ENCODE measurements around the gene WIPF1. TPM values are rescaled to one million over a fixed set of nuclear protein-coding genes. Genes with fewer than 3 reads are reported as not detected.
A peak's percentile ranks its signal among the peaks of the same experiment; 100 is the strongest.

Gene WIPF1
- 120 TPM for polyA plus RNA-seq

- Mint-ChIP-seq H3K4me1 (peaks cover 28 to 52% (median 45%) of the 10 kb centered on the region in 3 donors), H3K27ac (peak within 1 kb of the TSS; percentile 81 to 99 (median 98)), H3K36me3 (peaks cover 7% of the 10 kb centered on the region), H3K9me3 (peaks cover 0 to 2% (median 0%) of the 10 kb centered on the region in 3 donors), H3K4me3 (peak within 1 kb of the TSS; percentile 70 to 99 (median 96)), H3K27me3 (peaks cover 3% of the 10 kb centered on the region)
Observed at GRCh38 chr2:174597345-174598047, at the start of gene WIPF1. TSS of gene WIPF1 (minus strand) at chr2:174597804. CDS start at chr2:174585573, 12,231 bp downstream.

- H3K27ac Mint-ChIP-seq: no peak overlapping the region
- peaks cover 3% of the 10 kb centered on the region for H3K36me3 Mint-ChIP-seq
- peaks cover 2 to 5% (median 3%) of the 10 kb centered on the region in 3 donors for H3K9me3 Mint-ChIP-seq
- H3K27me3 Mint-ChIP-seq: no peaks in the 10 kb centered on the region
- H3K4me3 Mint-ChIP-seq: no peak overlapping the region
- peaks cover 1 to 4% (median 3%) of the 10 kb centered on the region in 3 donors for H3K4me1 Mint-ChIP-seq
Observed at GRCh38 chr2:174645296-174645695, 47.7 kb upstream of the WIPF1 start.

- H3K36me3 Mint-ChIP-seq: peaks cover 1% of the 10 kb centered on the region
- H3K4me3 Mint-ChIP-seq: no peak overlapping the region
- H3K27ac Mint-ChIP-seq: no peak overlapping the region
- peaks cover 1 to 5% (median 2%) of the 10 kb centered on the region in 3 donors for H3K9me3 Mint-ChIP-seq
- H3K4me1 Mint-ChIP-seq: peaks cover 3 to 4% (median 4%) of the 10 kb centered on the region in 3 donors
- H3K27me3 Mint-ChIP-seq: no peaks in the 10 kb centered on the region
Observed at GRCh38 chr2:174644406-174644805, 46.8 kb upstream of the WIPF1 start.

GRCh38 chr2:174643356-174643755, 45.8 kb upstream of the WIPF1 start:
- Mint-ChIP-seq H3K9me3 (peaks cover 0 to 8% (median 0%) of the 10 kb centered on the region in 3 donors), H3K4me3 (no peak overlapping the region), H3K36me3 (no peaks in the 10 kb centered on the region), H3K4me1 (peaks cover 6 to 12% (median 8%) of the 10 kb centered on the region in 3 donors), H3K27ac (no peak overlapping the region), H3K27me3 (no peaks in the 10 kb centered on the region)

- H3K27ac Mint-ChIP-seq: peak overlapping the region in 1 of 3 donors; percentile 53
- no peaks in the 10 kb centered on the region for H3K36me3 Mint-ChIP-seq
- no peaks in the 10 kb centered on the region for H3K27me3 Mint-ChIP-seq
- no peak overlapping the region for H3K4me3 Mint-ChIP-seq
- peaks cover 6 to 14% (median 12%) of the 10 kb centered on the region in 3 donors for H3K4me1 Mint-ChIP-seq
- H3K9me3 Mint-ChIP-seq: peaks cover 0 to 8% (median 0%) of the 10 kb centered on the region in 3 donors
Observed at GRCh38 chr2:174641168-174641567, 43.6 kb upstream of the WIPF1 start.

GRCh38 chr2:174636987-174637386, 39.4 kb upstream of the WIPF1 start:
- peak overlapping the region in 2 of 3 donors; percentile 18 to 24 for H3K27ac Mint-ChIP-seq
- H3K4me1 Mint-ChIP-seq: peaks cover 22 to 36% (median 30%) of the 10 kb centered on the region in 3 donors
- no peaks in the 10 kb centered on the region for H3K27me3 Mint-ChIP-seq
- peaks cover 2% of the 10 kb centered on the region for H3K36me3 Mint-ChIP-seq
- peaks cover 0 to 3% (median 0%) of the 10 kb centered on the region in 3 donors for H3K9me3 Mint-ChIP-seq
- H3K4me3 Mint-ChIP-seq: peak overlapping the region in 2 of 4 donors; percentile 6 to 78

- H3K4me3 Mint-ChIP-seq: peak overlapping the region in 1 of 4 donors; percentile 98
- peaks cover 0 to 3% (median 0%) of the 10 kb centered on the region in 3 donors for H3K9me3 Mint-ChIP-seq
- H3K27ac Mint-ChIP-seq: peak overlapping the region; percentile 89 to 97 (median 92)
- peaks cover 4% of the 10 kb centered on the region for H3K36me3 Mint-ChIP-seq
- H3K4me1 Mint-ChIP-seq: peaks cover 28 to 47% (median 39%) of the 10 kb centered on the region in 3 donors
- H3K27me3 Mint-ChIP-seq: no peaks in the 10 kb centered on the region
Observed at GRCh38 chr2:174635776-174636404, 38.3 kb upstream of the WIPF1 start.

- Mint-ChIP-seq H3K36me3 (peaks cover 4% of the 10 kb centered on the region), H3K27ac (peak overlapping the region; percentile 89 to 97 (median 92)), H3K27me3 (no peaks in the 10 kb centered on the region), H3K4me1 (peaks cover 33 to 54% (median 46%) of the 10 kb centered on the region in 3 donors), H3K4me3 (peak overlapping the region; percentile 92 to 98 (median 93)), H3K9me3 (peaks cover 0 to 3% (median 0%) of the 10 kb centered on the region in 3 donors)
Observed at GRCh38 chr2:174635015-174635593, 37.5 kb upstream of the WIPF1 start.

- peaks cover 35 to 57% (median 53%) of the 10 kb centered on the region in 3 donors for H3K4me1 Mint-ChIP-seq
Observed at GRCh38 chr2:174634130-174635014, 36.8 kb upstream of the WIPF1 start.

GRCh38 chr2:174633623-174633930, 36.0 kb upstream of the WIPF1 start:
- Mint-ChIP-seq H3K4me3 (peak overlapping the region; percentile 92 to 98 (median 93)), H3K4me1 (peaks cover 33 to 55% (median 50%) of the 10 kb centered on the region in 3 donors), H3K9me3 (no peaks in the 10 kb centered on the region), H3K27me3 (no peaks in the 10 kb centered on the region), H3K36me3 (peaks cover 4% of the 10 kb centered on the region), H3K27ac (peak overlapping the region; percentile 89 to 97 (median 92))

More at GRCh38 chr2:174634130-174635014, 36.8 kb upstream of the WIPF1 start:
- peak overlapping the region; percentile 92 to 98 (median 93) for H3K4me3 Mint-ChIP-seq
- no peaks in the 10 kb centered on the region for H3K27me3 Mint-ChIP-seq
- peaks cover 0 to 3% (median 0%) of the 10 kb centered on the region in 3 donors for H3K9me3 Mint-ChIP-seq
- H3K36me3 Mint-ChIP-seq: peaks cover 4% of the 10 kb centered on the region
- H3K27ac Mint-ChIP-seq: peak overlapping the region; percentile 89 to 97 (median 92)

GRCh38 chr2:174632841-174633622, 35.4 kb upstream of the WIPF1 start:
- Mint-ChIP-seq H3K27me3 (no peaks in the 10 kb centered on the region), H3K36me3 (peaks cover 4% of the 10 kb centered on the region), H3K9me3 (no peaks in the 10 kb centered on the region), H3K4me3 (peak overlapping the region; percentile 92 to 98 (median 93)), H3K4me1 (peaks cover 33 to 60% (median 48%) of the 10 kb centered on the region in 3 donors), H3K27ac (peak overlapping the region; percentile 89 to 97 (median 92))

GRCh38 chr2:174631009-174631981, 33.7 kb upstream of the WIPF1 start:
- no peaks in the 10 kb centered on the region for H3K9me3 Mint-ChIP-seq
- peak overlapping the region; percentile 92 to 98 (median 93) for H3K4me3 Mint-ChIP-seq
- peaks cover 38 to 63% (median 57%) of the 10 kb centered on the region in 3 donors for H3K4me1 Mint-ChIP-seq
- H3K36me3 Mint-ChIP-seq: peaks cover 7% of the 10 kb centered on the region
- H3K27me3 Mint-ChIP-seq: no peaks in the 10 kb centered on the region
- peak overlapping the region in 2 of 3 donors; percentile 89 to 92 for H3K27ac Mint-ChIP-seq

GRCh38 chr2:174630107-174630506, 32.5 kb upstream of the WIPF1 start:
- Mint-ChIP-seq H3K9me3 (no peaks in the 10 kb centered on the region), H3K4me1 (peaks cover 47 to 67% (median 65%) of the 10 kb centered on the region in 3 donors), H3K4me3 (peak overlapping the region in 1 of 4 donors; percentile 98), H3K36me3 (peaks cover 7% of the 10 kb centered on the region), H3K27ac (peak overlapping the region in 2 of 3 donors; percentile 43 to 83), H3K27me3 (no peaks in the 10 kb centered on the region)

Measured in IgD-negative memory B cell (primary cell).